CD8-positive, alpha-beta memory T cell (primary cell): ENCODE measurements around the gene ZNF746. TPM values are rescaled to one million over a fixed set of nuclear protein-coding genes. Genes with fewer than 3 reads are reported as not detected.
A peak's percentile ranks its signal among the peaks of the same experiment; 100 is the strongest.

Source experiments
- CTCF ChIA-PET: fragments of 350-600 bp; sonication (Branson Sonifier 250); formaldehyde crosslinking; loops from one replicate; lab custom pipeline; 2021; ENCODE audit warnings: antibody characterized with exemption; lab: Charles Lee
- POLR2A ChIA-PET: fragments of 350-600 bp; sonication (Branson Sonifier 250); formaldehyde crosslinking; loops from one replicate; lab custom pipeline; 2021; ENCODE audit warnings: antibody characterized with exemption; lab: Charles Lee
- DNase-seq, 5 donors: peaks; one replicate each; pipeline versions ENCODE4 v3.0.0 to v3.0.0-alpha.2; 2020 to 2022; ENCODE audit warnings: mixed read lengths in 1 of 5
- H3K27ac ChIP-seq: one replicate; pipeline ENCODE4 v1.7.0; 2013; ENCODE audit warnings: low read depth, mild to moderate bottlenecking, low read length, moderate library complexity
- H3K27me3 ChIP-seq: 2 replicates; pipeline ENCODE4 v1.7.0; 2013; ENCODE audit warnings: low read length, mild to moderate bottlenecking; ENCODE audit not compliant: insufficient read depth, poor library complexity, severe bottlenecking
- H3K36me3 ChIP-seq: 2 replicates; pipeline ENCODE4 v1.7.0; 2013; ENCODE audit warnings: mild to moderate bottlenecking, low read length, moderate library complexity; ENCODE audit not compliant: insufficient read depth
- H3K4me1 ChIP-seq: 2 replicates; pipeline ENCODE4 v1.7.0; 2013; ENCODE audit warnings: mild to moderate bottlenecking, low read length, moderate library complexity; ENCODE audit not compliant: insufficient read depth
- H3K4me3 ChIP-seq: 2 replicates; pipeline ENCODE4 v1.7.0; 2013; ENCODE audit warnings: mild to moderate bottlenecking, low read length
- H3K9me3 ChIP-seq: 2 replicates; pipeline ENCODE4 v1.7.0; 2013; ENCODE audit warnings: mild to moderate bottlenecking, low read length
- H3K27ac Mint-ChIP-seq, 8 donors: one replicate each; pipeline ENCODE4 v1.8.0; 2020 to 2021; ENCODE audit warnings: mixed read lengths in 8 of 8, mild to moderate bottlenecking in 6 of 8, inconsistent platforms in 3 of 8, moderate library complexity in 3 of 8
- H3K27me3 Mint-ChIP-seq, 2 donors: one replicate each; pipeline ENCODE4 v1.8.0; 2020 to 2021; ENCODE audit warnings: mixed read lengths in 2 of 2, mild to moderate bottlenecking in 1 of 2, moderate library complexity in 1 of 2
- H3K36me3 Mint-ChIP-seq, 3 donors: one replicate each; pipeline ENCODE4 v1.8.0; 2020 to 2021; ENCODE audit warnings: mixed read lengths in 3 of 3, inconsistent platforms in 1 of 3, mild to moderate bottlenecking in 1 of 3
- H3K4me1 Mint-ChIP-seq, 3 donors: one replicate each; pipeline ENCODE4 v1.8.0; 2020 to 2021; ENCODE audit warnings: mixed read lengths in 3 of 3, inconsistent platforms in 1 of 3, mild to moderate bottlenecking in 1 of 3
- H3K4me3 Mint-ChIP-seq, 7 donors: one replicate each; pipeline ENCODE4 v1.8.0; 2020 to 2021; ENCODE audit warnings: mixed read lengths in 7 of 7, mild to moderate bottlenecking in 6 of 7, moderate library complexity in 4 of 7, inconsistent platforms in 2 of 7
- H3K9me3 Mint-ChIP-seq, 5 donors: one replicate each; pipeline ENCODE4 v1.8.0; 2020 to 2022; ENCODE audit warnings: mixed read lengths in 5 of 5, mild to moderate bottlenecking in 3 of 5, moderate library complexity in 2 of 5, inconsistent platforms in 1 of 5
- polyA plus RNA-seq: library from polyadenylated mRNA; unstranded; fragments of 300-500 nt; fragmentation: Illumina TruSeq; gene quantifications from one replicate; pipeline ENCODE4 v1.2.3, GENCODE V29; 2021
- total RNA-seq, 2 experiments: library from RNA; stranded (reverse); gene quantifications; one replicate each; pipeline ENCODE4 v1.2.3, GENCODE V29; 2021

The ZNF746 gene
- total and polyA plus RNA-seq, 3 experiments from 2014 or later: 13.9 to 21.3 (median 19.9) TPM

DNA sequence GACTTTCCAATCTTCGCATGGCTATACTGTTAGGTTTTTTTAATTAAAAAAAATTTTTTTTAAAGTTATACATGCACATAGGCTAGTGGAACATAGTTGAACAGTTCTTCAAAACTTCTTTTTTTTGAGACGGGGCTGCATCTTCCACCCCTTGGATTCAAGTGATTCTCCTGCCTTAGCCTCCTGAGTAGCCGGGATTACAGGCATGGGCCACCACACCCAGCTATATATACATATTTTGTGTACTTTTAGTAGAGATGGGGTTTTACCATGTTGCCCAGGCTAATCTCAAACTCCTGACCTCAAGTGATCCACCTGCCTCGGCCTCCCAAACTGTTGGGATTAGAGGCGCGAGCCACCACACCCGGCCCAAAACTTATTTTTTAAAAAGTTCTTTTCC lies 54.1 kb downstream of the ZNF746 start:
- Mint-ChIP-seq H3K36me3 (peaks cover 0 to 61% (median 14%) of the 10 kb centered on the region in 3 donors), H3K27ac (no peak overlapping the region), H3K4me1 (peaks cover 19 to 23% (median 23%) of the 10 kb centered on the region in 3 donors), H3K4me3 (no peak overlapping the region), H3K9me3 (no peaks in the 10 kb centered on the region), H3K27me3 (peaks cover 0 to 2% of the 10 kb centered on the region in 2 donors)
- Histone ChIP-seq H3K27ac (no peak overlapping the region), H3K4me1 (no peaks in the 10 kb centered on the region), H3K27me3 (no peaks in the 10 kb centered on the region), H3K4me3 (no peak overlapping the region), H3K36me3 (peaks cover 22% of the 10 kb centered on the region), H3K9me3 (no peaks in the 10 kb centered on the region)
- no peak for DNase-seq
- ChIA-PET CTCF (interaction anchor here (2.1 kb wide), 1 partner anchor 21 kb away, joined by 5 read pairs; no protein-coding TSS in a partner anchor), POLR2A (interaction anchor here (0.8 kb wide), 1 partner anchor 15 kb away, joined by 3 read pairs; no protein-coding TSS in a partner anchor)

DNA sequence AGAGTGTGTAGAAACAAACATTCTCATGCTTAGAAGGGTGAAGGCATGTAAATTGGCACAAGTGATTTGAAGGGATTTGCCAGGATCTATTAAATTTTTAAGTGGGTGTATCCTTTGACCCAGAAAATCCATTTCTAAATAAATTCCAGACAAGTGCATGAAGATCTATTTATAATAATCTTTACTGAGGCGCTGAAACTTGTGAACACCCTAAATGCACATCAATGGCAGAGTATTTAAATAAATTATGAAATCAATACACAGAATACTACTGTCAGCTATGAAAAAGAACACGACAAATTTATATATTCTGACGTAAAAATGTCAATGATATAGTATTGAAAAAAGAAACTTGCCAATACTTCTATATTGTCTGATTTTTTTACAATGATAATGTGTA lies 54.7 kb downstream of the ZNF746 start:
- Histone ChIP-seq H3K27me3 (no peaks in the 10 kb centered on the region), H3K4me1 (no peaks in the 10 kb centered on the region), H3K9me3 (no peaks in the 10 kb centered on the region), H3K36me3 (peaks cover 22% of the 10 kb centered on the region), H3K27ac (no peak overlapping the region), H3K4me3 (no peak overlapping the region)
- H3K4me1 Mint-ChIP-seq: peaks cover 19 to 23% (median 23%) of the 10 kb centered on the region in 3 donors
- no peak overlapping the region for H3K4me3 Mint-ChIP-seq
- no peak overlapping the region for H3K27ac Mint-ChIP-seq
- ChIA-PET POLR2A (interaction anchor here (0.8 kb wide), 1 partner anchor 16 kb away, joined by 3 read pairs; no protein-coding TSS in a partner anchor), CTCF (no interaction called here)
- no peaks in the 10 kb centered on the region for H3K9me3 Mint-ChIP-seq
- no peak for DNase-seq
- H3K27me3 Mint-ChIP-seq: peaks cover 0 to 2% of the 10 kb centered on the region in 2 donors
- H3K36me3 Mint-ChIP-seq: peaks cover 0 to 62% (median 14%) of the 10 kb centered on the region in 3 donors

DNA sequence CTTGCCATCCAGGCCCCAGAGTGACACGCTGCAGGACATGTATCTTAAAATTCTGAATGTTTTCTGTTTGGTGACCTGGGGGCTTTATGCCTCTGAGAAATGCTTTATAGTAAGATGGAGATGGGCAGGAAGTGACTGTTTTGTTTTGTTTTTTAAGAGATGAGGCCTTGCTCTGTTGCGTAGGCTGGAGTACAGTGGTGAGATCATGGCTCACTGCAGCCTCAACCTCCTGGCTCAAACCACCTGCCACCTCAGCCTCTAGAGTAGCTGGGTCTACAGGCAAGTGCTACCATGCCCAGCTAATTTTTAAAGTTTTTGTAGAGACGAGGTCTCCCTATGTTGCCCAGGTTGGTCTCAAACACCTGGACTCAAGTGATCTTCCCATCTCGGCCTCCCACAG lies 57.4 kb downstream of the ZNF746 start:
- H3K4me3 Mint-ChIP-seq: peak overlapping the region in 2 of 7 donors; percentile 2 to 34
- CTCF ChIA-PET: interaction anchor here (1.0 to 1.4 kb wide), 3 partner anchors 17 to 34 kb away, joined by 3 to 5 read pairs (median 4); no protein-coding TSS in a partner anchor
- Histone ChIP-seq H3K27ac (no peak overlapping the region), H3K36me3 (peaks cover 11% of the 10 kb centered on the region), H3K27me3 (no peaks in the 10 kb centered on the region), H3K9me3 (no peaks in the 10 kb centered on the region), H3K4me1 (no peaks in the 10 kb centered on the region), H3K4me3 (no peak overlapping the region)
- H3K9me3 Mint-ChIP-seq: no peaks in the 10 kb centered on the region
- H3K4me1 Mint-ChIP-seq: peaks cover 17 to 23% (median 19%) of the 10 kb centered on the region in 3 donors
- peaks cover 0 to 2% of the 10 kb centered on the region in 2 donors for H3K27me3 Mint-ChIP-seq
- peaks cover 0 to 58% (median 14%) of the 10 kb centered on the region in 3 donors for H3K36me3 Mint-ChIP-seq
- no peak for DNase-seq
- peak overlapping the region in 7 of 8 donors; percentile 16 to 79 (median 72) for H3K27ac Mint-ChIP-seq
- POLR2A ChIA-PET: interaction anchor here (1.1 kb wide), 1 partner anchor 20 kb away, joined by 4 read pairs; the partner anchor contains the start of gene ZNF777

DNA sequence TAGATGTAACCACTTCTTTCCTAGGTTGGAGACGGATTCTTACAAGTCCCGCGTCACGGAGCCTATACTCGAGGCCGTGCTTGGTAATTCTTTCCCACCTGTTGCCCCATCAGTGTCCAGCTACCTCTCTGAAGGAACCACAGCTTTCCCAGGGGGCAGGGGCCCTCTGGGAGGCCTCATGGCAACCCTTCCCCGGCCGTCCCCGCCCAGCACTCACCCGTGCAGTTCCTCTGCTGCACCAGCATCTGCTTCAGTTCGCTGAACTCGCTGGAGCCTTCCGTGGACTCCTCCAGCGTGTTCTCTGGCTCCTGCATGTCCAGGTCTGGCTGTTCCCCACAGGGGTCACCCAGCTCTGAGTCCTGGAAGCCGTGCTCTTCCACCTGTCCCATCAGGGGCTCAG lies 61.3 kb downstream of the ZNF746 start:
- peaks cover 24% of the 10 kb centered on the region for H3K36me3 ChIP-seq
- Mint-ChIP-seq H3K9me3 (no peaks in the 10 kb centered on the region), H3K27me3 (peaks cover 0 to 2% of the 10 kb centered on the region in 2 donors), H3K27ac (no peak overlapping the region), H3K4me3 (no peak overlapping the region), H3K36me3 (peaks cover 11 to 70% (median 26%) of the 10 kb centered on the region in 3 donors), H3K4me1 (peaks cover 13 to 23% (median 15%) of the 10 kb centered on the region in 3 donors)
- H3K4me1 ChIP-seq: no peaks in the 10 kb centered on the region
- no peak overlapping the region for H3K27ac ChIP-seq
- no peak overlapping the region for H3K4me3 ChIP-seq
- no peak for DNase-seq
- no peaks in the 10 kb centered on the region for H3K27me3 ChIP-seq
- ChIA-PET POLR2A (no interaction called here), CTCF (no interaction called here)
- H3K9me3 ChIP-seq: no peaks in the 10 kb centered on the region

DNA sequence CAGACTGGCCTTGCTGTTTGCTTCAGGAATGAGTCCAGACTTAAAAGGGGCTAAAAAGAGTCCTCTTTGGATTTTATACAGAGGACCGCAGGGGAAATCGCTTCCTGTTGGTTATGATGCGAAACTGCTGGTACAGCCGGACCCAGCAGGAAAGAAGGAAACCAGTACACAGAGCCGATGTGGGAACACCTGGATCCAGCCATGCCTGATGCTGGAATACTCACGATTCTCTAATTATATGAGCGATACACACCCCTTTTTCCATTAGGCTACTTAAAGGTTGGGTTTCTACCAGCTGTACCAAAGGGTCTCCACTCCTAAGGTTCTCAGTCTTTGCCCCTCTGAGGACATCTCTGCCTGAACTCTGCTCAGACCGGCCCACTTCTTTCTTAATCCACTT lies 64.5 kb downstream of the ZNF746 start:
- Histone ChIP-seq H3K27ac (no peak overlapping the region), H3K36me3 (peaks cover 24% of the 10 kb centered on the region), H3K9me3 (no peaks in the 10 kb centered on the region), H3K27me3 (no peaks in the 10 kb centered on the region), H3K4me3 (no peak overlapping the region), H3K4me1 (no peaks in the 10 kb centered on the region)
- H3K9me3 Mint-ChIP-seq: no peaks in the 10 kb centered on the region
- peaks cover 11 to 74% (median 33%) of the 10 kb centered on the region in 3 donors for H3K36me3 Mint-ChIP-seq
- no peak overlapping the region for H3K27ac Mint-ChIP-seq
- ChIA-PET POLR2A (no interaction called here), CTCF (interaction anchor here (0.9 kb wide), 1 partner anchor 27 kb away, joined by 3 read pairs; no protein-coding TSS in a partner anchor)
- H3K4me3 Mint-ChIP-seq: no peak overlapping the region
- H3K4me1 Mint-ChIP-seq: no peaks in the 10 kb centered on the region
- no peaks in the 10 kb centered on the region for H3K27me3 Mint-ChIP-seq
- DNase-seq: no peak

DNA sequence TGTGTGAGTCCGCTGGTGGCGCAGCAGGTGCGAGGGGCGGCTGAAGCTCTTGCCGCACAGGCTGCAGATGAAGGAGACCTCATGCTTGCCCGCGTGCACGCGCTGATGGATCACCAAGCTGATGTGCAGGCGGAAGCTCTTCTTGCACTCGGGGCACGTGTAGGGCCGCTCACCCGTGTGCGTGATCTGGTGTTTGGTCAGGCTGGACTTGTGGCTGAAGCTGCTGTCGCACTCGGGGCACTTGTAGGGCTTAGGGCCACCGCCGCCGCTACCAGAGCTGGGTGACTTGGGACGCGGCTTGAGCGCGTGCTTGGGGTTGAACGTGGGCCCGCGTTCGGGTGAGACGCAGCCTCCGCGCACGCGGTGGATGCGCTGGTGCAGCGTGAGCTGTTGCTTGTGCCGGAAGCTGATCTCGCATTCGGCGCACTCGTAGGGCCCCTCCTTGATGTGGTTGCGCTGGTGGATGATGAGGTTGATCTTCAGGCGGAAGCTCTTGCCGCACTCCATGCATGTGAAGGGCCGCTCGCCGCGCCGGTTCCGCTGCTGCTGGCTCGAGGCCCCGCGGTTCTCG lies 65.4 kb downstream of the ZNF746 start:
- H3K27me3 ChIP-seq: no peaks in the 10 kb centered on the region
- Mint-ChIP-seq H3K36me3 (peaks cover 11 to 69% (median 30%) of the 10 kb centered on the region in 3 donors), H3K9me3 (no peaks in the 10 kb centered on the region), H3K27me3 (no peaks in the 10 kb centered on the region), H3K4me1 (no peaks in the 10 kb centered on the region), H3K27ac (no peak overlapping the region), H3K4me3 (no peak overlapping the region)
- no peaks in the 10 kb centered on the region for H3K4me1 ChIP-seq
- ChIA-PET POLR2A (interaction anchor here (0.6 kb wide), 1 partner anchor 319 kb away, joined by 3 read pairs; no protein-coding TSS in a partner anchor), CTCF (interaction anchor here (0.9 to 2.6 kb wide), 2 partner anchors 10 to 28 kb away, joined by 3 to 11 read pairs; no protein-coding TSS in a partner anchor)
- no peaks in the 10 kb centered on the region for H3K9me3 ChIP-seq
- peaks cover 22% of the 10 kb centered on the region for H3K36me3 ChIP-seq
- no peak for DNase-seq
- no peak overlapping the region for H3K27ac ChIP-seq
- H3K4me3 ChIP-seq: no peak overlapping the region

DNA sequence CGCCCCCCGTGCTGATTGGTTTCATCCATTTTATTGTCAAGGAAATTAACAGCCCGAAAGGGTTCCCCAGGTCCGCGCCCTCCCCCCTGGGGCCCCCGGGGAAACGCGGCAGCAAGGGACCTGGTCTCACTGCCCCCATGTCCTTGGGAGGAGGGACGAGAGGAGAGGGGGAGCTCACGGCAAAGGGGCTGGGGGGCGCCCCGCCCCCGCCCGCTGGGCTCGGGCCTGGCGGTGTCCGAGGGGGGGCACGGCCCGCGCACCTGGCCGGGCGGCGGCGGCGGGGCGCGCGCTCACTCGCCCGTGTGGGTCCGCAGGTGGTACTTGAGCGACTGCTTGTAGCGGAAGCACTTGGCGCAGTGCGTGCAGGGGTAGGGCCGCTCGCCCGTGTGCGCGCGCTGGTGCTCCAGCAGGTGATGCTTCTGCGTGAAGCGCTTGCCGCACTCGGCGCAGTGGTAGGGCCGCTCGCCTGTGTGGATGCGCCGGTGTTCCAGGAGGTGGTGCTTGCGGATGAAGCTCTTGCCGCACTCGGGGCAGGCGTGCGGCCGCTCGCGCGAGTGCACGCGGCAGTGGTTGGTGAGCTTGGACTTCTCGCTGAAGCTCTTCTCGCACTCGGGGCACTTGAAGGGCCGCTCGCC lies 66.0 kb downstream of the ZNF746 start:
- Histone ChIP-seq H3K9me3 (no peaks in the 10 kb centered on the region), H3K36me3 (peaks cover 19% of the 10 kb centered on the region), H3K27me3 (no peaks in the 10 kb centered on the region), H3K4me3 (no peak overlapping the region), H3K4me1 (no peaks in the 10 kb centered on the region), H3K27ac (no peak overlapping the region)
- no peaks in the 10 kb centered on the region for H3K9me3 Mint-ChIP-seq
- H3K27ac Mint-ChIP-seq: no peak overlapping the region
- no peak overlapping the region for H3K4me3 Mint-ChIP-seq
- peaks cover 11 to 63% (median 28%) of the 10 kb centered on the region in 3 donors for H3K36me3 Mint-ChIP-seq
- ChIA-PET POLR2A (no interaction called here), CTCF (interaction anchor here (2.6 kb wide), 1 partner anchor 9 kb away, joined by 11 read pairs; no protein-coding TSS in a partner anchor)
- no peak for DNase-seq
- no peaks in the 10 kb centered on the region for H3K4me1 Mint-ChIP-seq
- H3K27me3 Mint-ChIP-seq: no peaks in the 10 kb centered on the region

DNA sequence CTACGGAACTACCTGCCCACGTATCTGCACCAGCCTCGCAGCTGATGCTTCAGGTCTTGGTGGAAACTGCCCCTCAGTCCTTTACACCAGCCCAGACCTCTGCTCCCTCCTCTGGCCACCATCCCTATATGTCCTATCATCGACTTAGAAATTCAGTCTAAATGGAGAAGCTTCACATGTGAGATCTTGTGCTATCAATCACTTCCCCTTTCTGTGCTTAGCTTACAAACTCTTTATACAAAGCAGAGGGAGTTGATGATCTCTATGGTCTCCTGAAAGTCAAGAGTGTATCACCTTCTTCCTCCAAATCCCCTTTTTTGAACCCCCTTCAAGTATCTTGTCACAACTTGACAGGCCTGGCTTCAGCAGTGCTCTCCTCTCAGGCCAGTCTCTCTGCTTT lies 67.4 kb downstream of the ZNF746 start:
- Histone ChIP-seq H3K36me3 (peaks cover 19% of the 10 kb centered on the region), H3K9me3 (no peaks in the 10 kb centered on the region), H3K27ac (no peak overlapping the region), H3K4me1 (no peaks in the 10 kb centered on the region), H3K27me3 (no peaks in the 10 kb centered on the region), H3K4me3 (no peak overlapping the region)
- ChIA-PET CTCF (interaction anchor here (0.7 to 2.6 kb wide), 3 partner anchors 8 to 283 kb away, joined by 3 to 11 read pairs (median 3); partner anchors contain the start of gene ZNF398), POLR2A (no interaction called here)
- H3K27ac Mint-ChIP-seq: peak overlapping the region in 1 of 8 donors; percentile 4
- no peaks in the 10 kb centered on the region for H3K27me3 Mint-ChIP-seq
- peaks cover 11 to 53% (median 31%) of the 10 kb centered on the region in 3 donors for H3K36me3 Mint-ChIP-seq
- no peaks in the 10 kb centered on the region for H3K4me1 Mint-ChIP-seq
- H3K4me3 Mint-ChIP-seq: no peak overlapping the region
- H3K9me3 Mint-ChIP-seq: no peaks in the 10 kb centered on the region
- no peak for DNase-seq
